WTC11 (cell line): ENCODE data around the gene GNGT2.

Experiments used
- ATF3 ChIP-seq: sonication (generic); formaldehyde crosslinking; conservative IDR thresholded peaks from 2 replicates; pipeline ENCODE4 v1.8.1; 2022; ENCODE audit warnings: mild to moderate bottlenecking, missing genetic modification reagents
- CREB1 ChIP-seq: sonication (generic); formaldehyde crosslinking; IDR thresholded peaks from 2 replicates; pipeline ENCODE4 v1.8.0; 2023; ENCODE audit warnings: mild to moderate bottlenecking, missing genetic modification reagents
- CTCF ChIP-seq: fragments of 200-600 bp; IDR thresholded peaks from 2 replicates; pipeline ENCODE4 v1.8.0; 2022; ENCODE audit warnings: antibody characterized with exemption
- E2F4 ChIP-seq: sonication (generic); formaldehyde crosslinking; IDR thresholded peaks from 2 replicates; pipeline ENCODE4 v1.8.1; 2022; ENCODE audit warnings: low read depth, mild to moderate bottlenecking, moderate library complexity, missing genetic modification reagents, borderline replicate concordance
- SP1 ChIP-seq: sonication (generic); formaldehyde crosslinking; conservative IDR thresholded peaks from 2 replicates; pipeline ENCODE4 v1.8.1; 2022; ENCODE audit warnings: missing genetic modification reagents
- TCF7 ChIP-seq: sonication (generic); formaldehyde crosslinking; IDR thresholded peaks from 2 replicates; pipeline ENCODE4 v1.8.0; 2022; ENCODE audit warnings: mild to moderate bottlenecking, low read depth, missing genetic modification reagents, moderate library complexity
- USF2 ChIP-seq: sonication (generic); formaldehyde crosslinking; IDR thresholded peaks from 2 replicates; pipeline ENCODE4 v1.8.1; 2023; ENCODE audit warnings: mild to moderate bottlenecking, missing genetic modification reagents, moderate library complexity
- ZNF281 ChIP-seq: sonication (generic); formaldehyde crosslinking; IDR thresholded peaks from 2 replicates; pipeline ENCODE4 v1.8.0; 2023; ENCODE audit warnings: mild to moderate bottlenecking, missing genetic modification reagents
- ZNF416 ChIP-seq: fragments of 250-450 bp; sonication (Bioruptor Pico); IDR thresholded peaks from 2 replicates; pipeline ENCODE4 v1.9.0; 2021; ENCODE audit warnings: mild to moderate bottlenecking, inconsistent platforms
- TF ChIP-seq, protein P1 (sequence below): sonication (generic); formaldehyde crosslinking; IDR thresholded peaks from 2 replicates; pipeline ENCODE4 v1.8.1; 2022; ENCODE audit warnings: low read depth, missing genetic modification reagents, borderline replicate concordance

DNA sequence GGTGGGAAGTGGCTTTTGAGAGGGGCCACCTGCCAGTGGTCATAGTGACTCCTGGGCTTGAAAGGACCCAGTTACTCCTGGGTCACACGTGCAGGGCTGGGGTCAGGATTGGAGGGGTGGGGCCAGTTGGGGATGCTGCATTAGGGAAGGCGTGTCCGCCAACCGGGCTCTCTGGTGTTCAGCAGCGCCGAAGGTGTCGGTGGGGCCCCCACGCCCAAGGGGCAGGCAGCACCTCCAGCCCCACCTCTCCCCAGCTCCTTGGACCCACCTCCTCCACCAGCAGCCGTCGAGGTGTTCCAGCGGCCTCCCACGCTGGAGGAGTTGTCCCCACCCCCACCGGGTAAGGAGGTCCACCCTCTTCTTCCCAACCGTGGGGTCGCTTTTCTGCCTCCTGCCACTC lies 9.6 kb upstream of the GNGT2 start:
- TF ChIP-seq ZNF281 (CRISPR knock-in tag) = no peak
- no peak for TF ChIP-seq USF2
- no peak for TF ChIP-seq E2F4 (CRISPR knock-in tag)
- no peak for TF ChIP-seq ATF3 (CRISPR knock-in tag)
- TF ChIP-seq CTCF = no peak
- no peak for TF ChIP-seq CREB1 (CRISPR knock-in tag)
- TF ChIP-seq TCF7 = no peak
- TF ChIP-seq SP1 (CRISPR knock-in tag) = no peak
- TF ChIP-seq, protein P1, sequence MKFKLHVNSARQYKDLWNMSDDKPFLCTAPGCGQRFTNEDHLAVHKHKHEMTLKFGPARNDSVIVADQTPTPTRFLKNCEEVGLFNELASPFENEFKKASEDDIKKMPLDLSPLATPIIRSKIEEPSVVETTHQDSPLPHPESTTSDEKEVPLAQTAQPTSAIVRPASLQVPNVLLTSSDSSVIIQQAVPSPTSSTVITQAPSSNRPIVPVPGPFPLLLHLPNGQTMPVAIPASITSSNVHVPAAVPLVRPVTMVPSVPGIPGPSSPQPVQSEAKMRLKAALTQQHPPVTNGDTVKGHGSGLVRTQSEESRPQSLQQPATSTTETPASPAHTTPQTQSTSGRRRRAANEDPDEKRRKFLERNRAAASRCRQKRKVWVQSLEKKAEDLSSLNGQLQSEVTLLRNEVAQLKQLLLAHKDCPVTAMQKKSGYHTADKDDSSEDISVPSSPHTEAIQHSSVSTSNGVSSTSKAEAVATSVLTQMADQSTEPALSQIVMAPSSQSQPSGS (CRISPR knock-in tag) = no peak
- TF ChIP-seq ZNF416 (CRISPR knock-in tag) = no peak
